ENCODE results near the gene CFDP1.

CFDP1 gene

DNA sequence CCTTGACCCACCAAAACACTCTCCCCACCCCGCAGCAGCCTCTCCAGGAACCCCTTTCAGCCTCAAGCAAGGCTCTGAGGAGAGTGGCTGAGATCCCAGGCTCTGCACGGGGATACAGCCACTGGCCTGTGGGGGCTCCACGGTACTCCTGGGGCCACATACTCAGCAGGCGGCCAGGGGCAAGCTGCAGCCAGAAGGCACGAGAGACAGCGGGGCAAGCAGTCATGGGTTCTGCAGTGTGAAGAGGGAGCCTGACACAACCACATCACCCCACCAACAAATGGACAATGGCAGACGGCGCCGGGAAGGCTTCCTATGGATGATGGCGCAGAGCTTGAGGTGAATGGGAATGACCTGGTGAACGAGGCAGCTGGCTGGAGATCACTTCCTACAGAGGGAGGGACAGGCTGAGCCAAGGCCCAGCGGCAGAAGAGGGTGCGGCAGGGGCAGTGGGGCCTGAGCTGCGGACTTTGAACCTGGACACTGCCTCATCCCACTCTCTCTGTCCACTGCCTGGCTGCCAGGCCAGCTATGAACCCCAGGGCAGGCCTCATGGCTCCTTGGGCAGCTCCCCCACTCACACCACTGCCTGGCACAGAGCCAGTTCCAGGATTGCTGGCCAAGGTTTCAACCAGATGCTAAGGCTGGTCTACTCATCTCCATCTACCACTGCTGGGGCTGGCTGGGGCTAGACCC lies 171.1 kb downstream of the CFDP1 start:
- no peak for DNase-seq

DNA sequence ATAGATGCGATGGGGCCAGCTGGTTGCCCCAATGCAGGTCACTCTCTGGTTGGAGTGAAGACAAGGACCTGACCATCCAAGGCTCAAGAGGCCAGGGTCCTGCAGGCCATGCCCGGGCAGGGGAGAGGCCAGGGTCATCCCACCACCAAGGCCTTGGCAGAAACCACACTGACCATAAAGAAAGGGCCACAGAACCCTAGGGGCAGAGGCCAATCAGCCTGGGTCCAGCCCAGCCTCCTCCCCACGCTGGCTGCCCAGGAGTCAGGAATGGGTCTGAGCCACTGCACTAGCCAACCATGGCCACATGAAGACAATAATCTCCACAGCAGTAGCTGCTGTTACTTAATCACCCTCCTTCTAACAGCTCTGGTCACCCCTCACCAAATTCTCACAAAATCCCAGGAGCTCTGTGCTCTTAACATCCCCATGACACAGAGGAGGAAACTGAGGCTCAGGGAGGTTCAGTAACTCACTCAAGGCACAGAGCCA lies 171.7 kb downstream of the CFDP1 start:
- DNase-seq: no peak

DNA sequence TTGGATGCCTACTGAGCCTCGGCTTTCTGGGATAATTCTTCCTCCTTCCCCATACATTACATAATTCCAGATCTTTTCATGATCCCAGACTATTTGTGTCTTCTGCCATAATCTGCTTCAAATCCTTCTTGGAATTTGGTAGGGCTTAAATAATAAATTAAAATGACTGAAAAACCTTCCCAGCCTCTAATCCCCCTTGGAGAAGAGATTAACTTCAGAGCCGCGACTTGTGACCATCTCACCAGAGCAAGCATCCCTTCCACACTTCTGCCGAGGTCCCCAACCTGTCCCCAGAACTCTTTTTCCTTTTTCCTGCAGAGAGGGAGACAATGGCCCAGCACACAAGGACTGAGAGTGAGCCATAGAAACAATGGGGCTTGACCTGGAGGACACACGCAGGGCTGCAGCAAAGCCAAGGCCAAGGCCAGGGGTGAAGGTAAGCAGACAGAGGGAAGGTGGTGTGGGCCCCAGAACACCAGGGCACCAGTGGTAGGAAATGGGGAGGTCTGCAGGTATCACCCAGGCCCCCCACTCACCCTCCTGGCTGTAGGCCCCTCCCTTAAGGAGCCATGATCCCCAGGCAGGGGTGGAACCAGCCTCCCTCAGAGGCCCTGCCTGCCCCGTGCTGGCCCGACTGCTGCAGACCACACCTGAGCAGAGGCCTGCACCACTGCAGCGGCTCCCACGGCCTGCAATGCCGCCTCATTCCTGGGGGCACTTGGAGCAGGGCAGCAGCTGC lies 172.3 kb downstream of the CFDP1 start:
- no peak for DNase-seq

DNA sequence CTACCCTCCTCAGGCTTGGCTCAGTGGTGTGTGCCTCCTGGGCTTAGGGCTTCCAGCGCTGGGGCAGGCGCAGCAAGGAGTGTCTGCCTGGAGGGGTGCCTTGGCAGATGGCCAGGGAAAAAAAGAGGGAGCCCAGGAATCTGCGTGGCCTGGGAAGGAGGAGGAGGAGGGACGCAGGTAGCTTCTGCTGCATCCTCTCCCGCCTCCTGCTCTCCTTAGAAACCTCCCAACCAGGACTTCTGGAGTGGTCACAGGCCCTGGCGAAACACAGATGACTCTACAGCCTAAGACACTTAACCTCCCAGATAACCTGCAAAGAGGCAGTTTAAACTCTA lies 174.5 kb downstream of the CFDP1 start:
- DNase-seq: no peak

DNA sequence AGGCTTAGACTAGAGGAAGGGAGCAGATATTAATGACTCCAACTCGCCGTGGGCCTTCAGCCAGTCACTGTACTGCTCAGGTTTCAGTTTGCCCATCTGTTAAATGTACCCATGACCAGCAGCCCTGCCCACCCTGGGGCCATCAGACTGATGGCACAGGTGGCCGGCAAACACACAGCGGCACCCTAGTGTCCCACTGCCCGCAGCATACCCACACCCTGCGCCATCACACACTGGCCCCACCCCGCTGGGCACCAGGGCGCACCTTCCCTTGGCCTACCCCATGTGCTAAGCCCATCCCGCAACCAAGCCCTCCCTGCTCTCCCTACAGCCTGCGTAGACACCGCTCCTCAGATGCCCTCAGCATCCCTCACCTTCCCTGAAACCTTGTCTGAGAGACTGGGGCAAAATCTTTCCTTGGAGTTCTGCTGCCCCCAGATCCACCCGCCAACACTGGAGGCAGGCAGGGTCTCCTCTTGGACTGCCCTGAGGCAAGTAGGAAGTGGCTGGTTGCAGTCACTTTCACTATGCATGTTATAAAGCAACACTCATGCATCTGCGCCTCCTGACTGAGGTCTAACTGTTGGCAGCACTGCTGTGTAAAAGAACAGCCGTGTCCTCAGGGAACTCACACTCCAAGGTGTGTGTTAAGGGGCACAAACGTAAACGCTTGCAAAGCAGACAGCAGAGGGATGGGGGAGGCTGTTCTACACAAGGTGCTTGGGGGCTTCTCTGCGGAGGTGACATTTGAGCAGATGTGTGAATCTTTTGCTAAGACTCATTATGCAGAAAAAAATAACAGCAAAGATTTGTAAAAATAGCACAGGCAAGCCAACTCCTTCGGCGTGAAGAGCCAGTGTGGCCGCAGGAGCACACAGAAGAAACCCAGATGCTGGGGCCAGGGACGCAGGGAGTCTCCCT lies 175.2 kb downstream of the CFDP1 start:
- no peak for DNase-seq

DNA sequence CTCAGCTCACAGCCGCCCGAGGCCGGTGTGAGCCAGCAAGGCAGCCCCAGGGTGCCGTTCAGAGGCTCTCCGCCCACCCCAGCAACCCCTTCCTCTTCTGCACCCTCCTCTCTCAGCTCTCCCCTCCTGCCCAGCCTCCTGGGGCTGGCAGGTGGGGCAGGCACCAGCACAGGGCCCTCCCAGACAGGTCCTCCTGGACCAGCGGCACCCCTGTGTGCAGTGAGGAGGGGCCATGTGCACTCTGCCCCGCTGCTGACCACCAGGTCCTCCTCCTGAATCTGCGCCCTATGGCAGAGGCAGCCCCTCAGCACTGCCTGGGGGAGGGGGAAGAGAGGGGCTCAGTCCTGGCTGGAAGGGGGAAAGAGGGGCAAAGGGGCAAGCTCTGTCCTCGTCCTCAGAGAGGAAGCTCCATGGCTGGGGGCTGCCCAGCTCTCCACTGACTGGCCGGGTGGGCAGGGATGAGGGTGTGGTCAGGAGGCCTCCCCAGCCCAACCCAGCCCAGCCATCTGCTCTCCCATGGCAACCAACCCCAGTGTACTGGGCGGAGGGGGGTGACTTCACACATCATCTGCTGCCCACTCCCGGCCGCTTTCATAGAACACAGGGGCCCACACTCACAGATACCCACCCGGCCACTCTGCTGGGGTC lies 176.5 kb downstream of the CFDP1 start:
- no peak for DNase-seq

DNA sequence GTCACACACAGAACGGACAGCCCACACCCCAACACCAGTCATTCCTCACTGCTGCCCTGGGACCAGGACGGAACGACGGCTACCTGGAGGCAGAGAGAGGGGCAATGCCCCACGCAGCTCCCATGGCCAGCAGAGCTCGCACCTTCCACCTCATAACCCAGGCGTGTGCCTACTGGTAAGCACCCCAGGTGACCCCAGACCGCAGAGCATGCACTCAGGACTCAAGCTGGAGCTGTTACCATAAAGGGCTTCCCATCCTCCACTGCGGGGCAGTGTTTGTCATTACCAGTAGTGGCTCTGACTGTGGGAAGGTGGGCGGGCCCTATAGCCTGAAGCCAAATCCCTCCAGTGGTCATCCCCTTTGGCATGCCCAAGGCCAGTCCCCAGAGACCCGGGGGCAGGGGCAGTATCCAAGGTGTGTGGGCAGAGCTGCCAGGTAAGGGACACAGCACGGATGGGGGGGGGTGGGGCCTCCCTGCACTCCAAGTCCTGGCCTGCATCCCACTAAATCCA lies 177.2 kb downstream of the CFDP1 start:
- DNase-seq: no peak

DNA sequence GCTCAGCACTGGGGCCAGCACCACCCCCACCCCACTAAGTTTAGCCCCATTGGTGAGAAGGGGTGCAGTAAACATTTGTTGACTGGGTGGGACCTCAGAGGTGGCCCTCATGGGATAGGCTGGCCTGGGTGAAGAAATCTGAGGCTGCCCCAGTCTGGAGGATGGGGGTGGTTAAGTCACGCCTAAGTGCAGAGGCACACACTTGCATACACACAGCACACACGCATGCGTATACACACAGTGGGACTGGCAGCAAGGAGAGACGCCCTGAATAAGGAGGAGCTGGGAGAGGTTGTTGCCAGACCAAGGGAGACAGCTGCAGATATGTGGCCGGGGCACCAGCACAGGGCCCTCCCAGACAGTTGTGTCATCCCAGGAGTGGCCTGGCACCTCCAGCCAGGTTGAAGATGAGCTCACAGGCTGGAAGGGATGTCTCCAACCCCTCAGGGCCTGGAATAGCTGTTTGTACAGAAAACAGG lies 178.9 kb downstream of the CFDP1 start:
- no peak for DNase-seq

DNA sequence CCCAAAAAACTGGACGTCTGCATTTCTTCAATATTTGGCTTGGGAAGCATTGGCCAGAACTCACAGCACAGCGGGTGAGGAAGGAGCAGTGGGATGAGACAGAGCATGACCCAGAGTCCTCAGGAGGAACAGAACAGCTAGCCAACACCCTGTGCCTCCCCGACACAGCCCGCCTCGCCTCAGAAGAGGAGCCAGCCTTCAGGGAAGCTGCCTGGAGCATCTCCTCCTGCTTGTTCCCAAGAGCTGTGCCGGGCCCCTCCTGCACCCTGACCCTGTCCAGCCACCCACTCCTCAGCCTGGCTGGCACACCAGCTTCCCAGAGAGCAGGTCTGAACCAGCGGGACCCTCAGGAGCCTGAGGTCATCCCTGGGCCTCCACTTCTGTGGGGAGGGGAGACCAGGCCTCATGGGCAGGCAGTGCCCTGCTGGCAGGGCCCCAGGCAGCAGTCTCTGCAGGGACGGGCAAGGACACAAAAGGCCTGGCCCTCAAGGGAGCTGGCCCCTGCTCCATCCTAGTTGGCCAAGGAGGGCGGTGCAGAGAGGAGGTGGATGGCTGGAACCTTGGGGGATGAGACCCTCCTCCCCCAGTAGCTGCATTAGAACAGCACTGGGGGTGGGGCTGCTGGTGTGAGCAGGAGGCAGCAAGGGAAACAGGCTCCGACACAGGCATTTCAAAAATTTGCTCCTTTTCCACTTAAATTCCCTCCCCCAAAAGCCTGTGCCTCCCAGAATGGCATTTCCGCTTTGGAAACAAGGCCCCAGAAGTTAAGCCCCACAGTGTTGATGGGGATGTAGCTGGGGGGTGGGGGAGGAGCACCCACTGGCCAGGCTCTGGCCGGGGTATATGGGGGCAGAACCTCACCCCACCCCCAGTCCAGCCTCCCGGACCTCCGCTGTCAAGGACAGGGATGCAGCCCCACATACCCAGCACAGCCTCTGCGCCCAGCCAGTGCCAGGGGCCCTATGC lies 180.1 kb downstream of the CFDP1 start:
- no peak for DNase-seq

DNA sequence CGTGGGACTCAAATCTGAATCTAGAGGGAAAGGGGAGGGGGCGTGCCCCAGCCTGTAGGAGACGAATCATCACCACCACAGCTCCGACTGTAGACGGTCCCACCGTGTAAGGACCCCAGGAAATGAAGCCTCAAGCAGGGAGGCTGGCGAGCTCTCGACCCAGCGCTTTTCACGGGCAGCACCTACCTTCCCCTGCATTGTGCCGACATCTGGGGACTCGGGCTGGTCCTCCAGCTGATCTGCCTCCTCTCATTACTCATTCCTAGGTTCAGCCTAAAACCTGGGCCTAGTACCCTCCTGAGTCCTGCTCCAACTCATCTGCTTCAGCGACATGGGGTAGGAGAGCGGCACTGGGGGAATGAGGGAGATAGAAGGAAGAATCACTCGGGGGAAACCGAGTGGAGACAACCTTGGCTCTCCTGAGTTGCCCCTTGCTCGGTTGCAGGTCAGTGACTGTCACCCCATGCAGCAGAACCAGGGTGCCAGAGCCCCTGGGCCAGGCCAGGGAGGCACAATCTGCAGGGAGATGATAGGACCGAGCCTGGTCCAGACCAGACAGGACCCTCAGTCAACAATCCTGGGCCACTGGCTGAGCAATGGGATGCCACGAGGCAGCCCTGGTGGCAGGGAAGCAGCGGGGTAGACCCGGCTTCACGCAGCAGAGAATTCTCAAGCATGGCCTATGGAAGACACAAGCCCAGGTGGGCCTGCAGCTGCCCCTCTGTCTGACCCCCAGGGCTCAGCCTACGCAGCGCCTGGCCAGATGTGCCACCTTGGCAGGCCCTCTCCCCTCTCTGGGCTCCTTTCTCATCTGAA lies 181.0 kb downstream of the CFDP1 start:
- DNase-seq: no peak

DNA sequence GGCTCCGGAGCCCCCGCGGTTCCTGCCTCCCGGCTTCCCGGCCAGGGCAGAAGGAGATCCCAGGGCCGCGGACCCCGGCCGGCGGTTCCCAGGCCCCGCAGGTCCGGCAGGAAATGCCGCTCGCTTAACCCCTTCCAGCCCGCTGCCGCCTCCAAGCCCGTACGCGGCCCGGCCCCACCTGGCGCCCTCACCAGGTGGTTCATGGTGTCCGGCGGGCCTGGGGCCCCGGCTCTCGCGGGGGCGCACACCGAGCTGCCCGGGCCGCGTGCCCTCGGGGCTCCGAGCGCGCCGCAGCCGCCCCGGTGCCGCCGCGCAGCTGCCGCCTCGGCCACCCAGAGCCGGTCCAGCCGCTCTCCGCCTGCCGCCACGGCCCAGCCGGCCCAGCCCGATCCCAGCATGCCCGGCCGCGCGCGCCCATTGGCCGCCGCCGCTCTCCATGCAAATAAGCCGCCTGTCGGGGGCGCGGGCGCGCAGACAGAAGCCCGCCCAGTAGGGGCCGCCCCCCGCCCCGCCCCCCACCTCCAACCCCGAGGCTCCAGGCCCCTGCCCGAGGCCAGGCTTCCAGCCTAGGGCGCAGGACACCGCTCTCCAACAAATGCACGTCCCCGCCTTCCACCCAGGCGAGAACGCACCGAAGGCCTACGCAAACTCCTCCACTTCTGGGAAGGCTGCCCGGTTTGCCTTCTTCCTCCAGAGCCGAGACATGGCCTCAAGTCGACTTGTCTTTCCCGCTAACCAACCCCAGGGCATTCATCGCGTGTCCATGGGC lies 181.8 kb downstream of the CFDP1 start, which contains the start of gene BCAR1:
BCAR1 (minus strand) TSS at position 345 of the 769 bp plus-strand sequence; CDS start at position 203, 142 bp downstream.
- DNase-seq: no peak

DNA sequence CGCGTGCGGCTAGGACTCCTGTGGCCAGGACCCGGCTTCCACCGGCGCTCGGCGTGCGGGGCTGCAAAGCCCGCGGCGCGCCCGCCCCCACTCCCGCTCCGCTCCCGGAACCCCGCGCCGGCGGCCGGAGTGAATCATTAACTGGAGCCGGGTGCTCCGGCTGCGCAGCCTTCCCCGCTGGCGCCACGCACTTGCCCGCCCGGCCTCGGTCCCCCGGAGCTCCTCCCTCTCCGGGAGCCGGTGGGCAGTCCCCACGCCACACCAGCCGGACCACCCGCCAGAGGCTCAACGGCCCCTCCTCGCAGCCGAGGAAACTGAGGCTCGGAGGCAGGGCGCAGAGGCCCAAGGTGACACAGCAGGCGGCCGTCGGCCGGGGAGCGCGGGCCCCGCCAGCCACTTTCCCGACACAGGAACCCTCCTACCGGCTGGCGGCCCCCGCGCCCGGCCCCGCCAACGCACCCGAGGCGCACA lies 182.5 kb downstream of the CFDP1 start:
- no peak for DNase-seq

DNA sequence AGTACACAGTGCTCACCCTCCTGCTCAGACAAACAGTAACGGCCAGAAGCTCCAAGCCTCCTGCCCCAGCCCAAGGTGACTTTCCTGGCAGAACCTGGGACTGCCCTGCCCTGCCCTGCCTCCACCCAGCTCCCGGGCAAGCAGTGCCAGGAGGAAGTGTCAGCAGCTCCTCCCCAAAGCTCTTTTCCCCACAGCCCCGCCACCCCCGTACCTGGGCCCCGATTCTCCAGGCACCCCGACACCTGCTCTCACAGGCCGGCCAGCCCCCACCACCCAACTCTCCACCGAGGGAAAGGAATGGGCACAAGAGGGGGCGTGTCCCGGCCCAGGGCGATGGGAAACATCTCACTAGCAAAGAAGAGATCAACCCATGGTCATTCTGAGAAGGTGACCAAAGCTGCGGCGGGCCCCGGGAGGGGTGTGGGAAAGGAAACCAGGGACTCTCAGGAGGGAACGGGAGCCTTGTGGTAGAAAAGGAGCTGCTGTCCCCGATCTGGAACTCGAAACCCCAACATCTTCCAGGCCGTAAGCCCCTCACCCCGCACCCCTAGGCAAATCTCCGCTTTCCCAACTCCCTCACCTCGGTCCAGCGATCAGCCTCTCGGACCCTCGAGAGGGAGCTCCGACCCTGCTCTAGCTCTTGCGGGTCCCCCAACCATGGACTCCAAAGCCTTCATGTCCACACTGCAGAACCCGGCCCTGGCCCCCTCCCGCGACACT lies 183.1 kb downstream of the CFDP1 start:
- no peak for DNase-seq

DNA sequence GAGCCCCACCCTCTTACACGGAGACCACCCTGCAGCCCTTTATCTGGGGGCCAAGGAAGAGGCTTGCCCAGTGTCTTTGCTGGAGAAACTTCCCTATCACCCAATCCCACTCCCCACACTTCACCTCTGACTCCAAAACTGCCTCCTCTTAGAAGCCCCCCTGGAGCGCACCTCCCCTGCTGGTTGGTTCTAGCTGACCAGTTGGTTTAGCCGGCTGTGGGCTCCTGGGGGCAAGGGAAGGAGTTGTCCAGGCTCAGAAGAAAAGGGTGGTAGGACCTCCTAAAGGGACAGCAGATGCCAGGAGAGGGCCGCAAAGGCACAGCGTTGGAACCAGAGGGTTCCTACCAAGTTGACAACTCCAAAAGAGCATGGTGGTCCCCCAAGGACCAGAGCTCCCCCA lies 183.9 kb downstream of the CFDP1 start:
- no peak for DNase-seq

DNA sequence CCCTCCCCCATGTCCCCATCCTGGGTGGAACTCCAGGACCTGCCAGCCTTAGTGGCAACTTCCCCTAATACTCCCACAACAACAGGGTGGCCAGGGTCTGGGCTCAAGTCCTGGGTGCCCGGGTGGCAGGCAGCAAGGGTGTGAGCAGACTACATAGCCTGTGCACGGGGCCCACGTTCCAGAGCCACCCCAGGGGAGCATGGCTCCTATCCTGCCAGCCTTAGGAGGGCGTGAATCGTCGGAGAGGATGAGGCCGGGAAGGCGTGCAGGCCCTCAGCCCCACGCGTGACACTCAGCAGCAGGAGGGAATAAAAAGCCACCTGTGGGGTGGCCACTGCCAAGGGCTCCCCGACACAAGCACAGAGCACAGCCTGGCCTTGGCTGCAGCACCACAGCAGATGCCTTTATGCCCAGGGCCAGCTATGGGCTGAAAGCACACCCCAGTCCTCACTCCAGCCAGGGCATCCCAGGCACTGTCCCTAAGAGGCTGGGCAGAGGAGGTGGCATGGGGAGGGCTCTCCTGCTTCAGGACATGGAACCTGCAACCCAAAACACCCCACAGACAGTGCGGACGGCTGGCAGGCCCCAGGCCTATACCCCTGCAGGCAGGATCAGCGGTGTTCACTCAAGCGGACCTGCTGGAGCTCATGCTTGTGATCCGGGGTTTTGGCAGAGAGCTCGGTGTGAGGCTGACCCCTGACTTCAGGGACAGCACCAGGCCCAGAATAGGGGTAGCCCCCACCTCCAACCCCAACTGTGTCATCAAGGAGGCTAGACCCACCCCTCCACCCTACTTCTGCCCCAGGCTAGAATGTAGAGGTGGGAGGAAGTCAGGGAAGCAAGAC lies 184.5 kb downstream of the CFDP1 start:
- no peak for DNase-seq

DNA sequence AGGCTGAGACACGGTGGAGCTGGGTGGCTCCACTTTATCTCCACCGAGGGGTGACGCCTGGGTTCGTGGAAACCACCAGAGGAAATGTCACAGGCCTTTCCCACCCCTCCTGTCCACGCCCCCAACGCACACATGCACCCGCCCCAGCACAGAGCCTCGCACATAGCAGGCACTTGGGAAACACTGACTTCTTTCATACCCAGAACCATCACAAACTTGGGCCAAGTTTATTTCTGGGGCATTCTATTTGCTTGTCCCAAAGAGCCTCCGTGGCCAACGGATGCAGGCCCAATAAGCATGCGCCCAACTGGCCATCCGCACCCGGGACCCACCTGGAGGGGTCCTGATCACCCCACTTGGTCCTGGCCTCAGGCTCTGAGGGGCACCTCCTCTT lies 185.2 kb downstream of the CFDP1 start:
- no peak for DNase-seq

DNA sequence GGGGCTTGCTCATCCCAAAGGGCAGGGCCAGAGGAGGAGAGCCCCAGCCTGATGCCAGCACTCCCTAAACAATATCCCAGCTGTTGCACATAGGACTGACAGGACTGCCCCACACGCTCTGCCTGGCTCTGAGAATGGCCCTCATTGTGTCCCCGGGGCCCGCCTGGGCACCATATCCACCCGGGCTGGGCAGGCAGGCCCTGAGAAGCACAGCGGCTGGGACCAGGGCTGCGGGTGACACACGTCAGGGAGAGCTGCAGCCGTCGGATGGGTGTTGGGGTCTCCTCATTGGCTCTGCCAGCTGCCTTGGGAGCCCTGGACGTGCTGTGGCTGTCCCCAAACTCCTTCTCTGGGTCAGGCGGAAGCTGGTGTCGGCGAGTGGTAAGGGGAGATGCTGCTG lies 186.1 kb downstream of the CFDP1 start:
- DNase-seq: no peak

All from CD4-positive, alpha-beta T cell treated with Interferon gamma for 1 hour (primary cell).